NOMO-1 (cell line): ENCODE measurements around the gene TBC1D22A.
A peak's percentile ranks its signal among the peaks of the same experiment; 100 is the strongest.

ENCODE experiments used
- DNase-seq, 2 experiments: peaks; one replicate each; lab custom pipeline; 2025; ENCODE audit not compliant: unreplicated experiment in 2 of 2; lab: John Stamatoyannopoulos, UW

TBC1D22A gene

GRCh38 chr22:47036936-47037485 lies 274.6 kb downstream of the TBC1D22A start:
- no peak for DNase-seq

DNA sequence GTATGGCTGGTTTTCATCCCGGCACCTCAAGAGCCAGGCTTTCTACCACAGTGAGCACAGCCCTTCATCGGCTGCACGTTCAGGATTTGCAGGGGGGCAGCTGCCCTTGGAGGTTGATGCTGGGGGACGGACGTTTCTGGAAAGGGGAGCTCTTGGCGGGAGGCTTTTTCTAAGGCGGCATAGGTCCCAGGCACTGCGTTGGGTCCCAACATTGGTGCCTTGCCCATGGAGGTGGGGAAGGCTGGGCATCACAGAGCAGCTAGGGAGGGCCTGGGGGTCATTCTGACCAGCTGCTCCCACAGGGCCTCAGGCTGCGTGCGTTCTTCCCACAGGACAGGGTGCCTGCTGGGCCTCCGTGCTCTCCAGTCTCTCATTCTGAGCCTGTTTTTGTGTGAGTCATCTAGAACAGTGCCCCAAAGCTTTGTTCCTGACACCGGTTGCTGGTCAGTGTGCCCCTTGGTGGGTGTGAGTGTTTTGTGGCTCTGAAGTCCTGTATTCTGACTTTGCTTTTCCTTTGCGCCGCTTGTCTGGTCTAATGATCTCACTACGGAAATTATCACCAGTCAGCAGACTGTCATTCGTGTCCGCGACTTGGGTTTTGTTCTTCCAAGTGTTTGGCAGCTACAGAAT lies 275.9 kb downstream of the TBC1D22A start:
- no peak for DNase-seq

DNA sequence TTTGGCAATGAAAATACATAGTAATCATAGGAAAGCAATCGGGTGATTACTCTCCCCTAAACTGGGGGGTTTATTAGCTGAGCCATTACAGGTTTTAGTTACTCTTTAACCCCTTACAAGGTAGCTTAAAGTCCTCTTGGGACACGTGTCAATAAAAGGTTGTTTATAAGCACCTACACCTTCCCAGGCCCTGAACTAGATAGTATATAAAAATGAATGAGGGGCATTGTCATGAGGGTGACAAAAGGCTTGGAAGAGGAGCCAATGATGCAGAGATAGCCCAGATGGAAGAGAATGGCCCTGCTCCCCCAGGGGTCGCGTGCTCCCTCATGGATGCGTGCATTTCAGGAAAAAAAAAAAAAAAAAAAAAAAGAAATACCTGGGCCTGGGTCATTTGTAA lies 276.9 kb downstream of the TBC1D22A start:
- no peak for DNase-seq

- DNase-seq, result no peak
Observed at GRCh38 chr22:47040486-47041270, 278.2 kb downstream of the TBC1D22A start.

GRCh38 chr22:47041271-47042115 lies 279.0 kb downstream of the TBC1D22A start:
- no peak for DNase-seq

DNA sequence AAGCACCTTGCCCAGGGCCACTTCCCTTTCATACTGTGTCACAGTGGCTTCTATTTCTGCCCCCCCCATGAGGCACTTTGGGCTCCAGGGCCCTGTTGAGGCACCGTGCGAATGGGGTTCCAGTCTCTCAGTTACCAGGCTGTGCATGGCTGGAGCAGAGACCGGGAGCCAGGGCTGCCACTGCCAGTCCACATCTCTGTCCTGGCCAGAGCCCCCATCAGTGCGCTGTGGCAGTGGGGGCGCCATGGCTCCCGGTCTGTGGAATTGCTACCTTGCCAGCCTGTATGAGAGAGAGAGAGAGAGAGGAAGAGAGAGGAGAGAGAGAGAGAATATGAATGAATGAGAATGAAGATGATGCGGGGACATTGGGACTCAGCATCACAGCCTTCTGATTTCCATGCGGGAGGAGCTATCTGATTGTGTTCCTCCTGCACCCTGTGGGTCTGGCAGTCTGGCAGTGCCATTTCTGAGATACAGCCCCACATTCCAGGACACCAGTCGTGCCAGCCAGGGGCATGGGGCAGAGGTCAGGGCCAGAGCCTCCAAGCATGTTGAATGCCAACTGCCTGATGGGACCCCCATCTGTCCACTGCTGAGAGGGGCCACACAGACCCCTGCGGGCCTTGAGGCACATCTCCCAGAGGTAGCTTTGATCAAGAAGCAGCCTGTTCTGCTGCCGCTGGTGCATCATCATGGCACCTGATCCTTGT lies 279.8 kb downstream of the TBC1D22A start:
- DNase-seq, result no peak

DNA sequence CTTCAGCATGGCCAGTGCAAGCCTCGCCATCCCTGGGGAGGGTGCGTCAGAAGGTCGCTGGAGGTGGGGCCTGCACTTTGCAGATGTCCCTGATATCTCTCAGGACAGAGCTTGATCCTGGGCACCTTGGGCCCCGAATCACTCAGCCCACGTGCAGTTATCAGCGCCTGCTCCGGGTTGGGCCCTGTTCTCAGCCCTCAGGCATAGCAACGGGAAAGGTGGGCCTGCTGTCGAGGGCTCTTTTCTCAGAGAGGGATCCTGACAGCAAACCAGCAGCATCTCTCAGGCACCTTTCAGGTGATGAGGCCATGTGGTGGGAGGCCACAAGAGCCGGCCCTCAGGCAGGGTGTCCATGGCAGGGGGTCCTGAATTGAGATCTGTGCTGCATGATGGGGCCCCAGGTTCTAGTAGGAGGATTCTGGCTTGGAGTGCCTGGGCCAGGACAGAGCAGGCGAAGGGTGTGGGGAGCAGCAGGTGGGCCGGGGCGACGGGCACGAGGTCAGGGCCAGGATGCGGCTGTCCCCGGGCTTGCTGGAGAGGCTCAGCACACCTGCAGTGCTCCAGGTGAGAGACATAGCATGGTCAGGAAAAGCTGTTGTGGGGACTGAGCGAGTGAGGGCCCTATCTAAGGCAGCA lies 280.5 kb downstream of the TBC1D22A start:
- DNase-seq, result no peak

DNA sequence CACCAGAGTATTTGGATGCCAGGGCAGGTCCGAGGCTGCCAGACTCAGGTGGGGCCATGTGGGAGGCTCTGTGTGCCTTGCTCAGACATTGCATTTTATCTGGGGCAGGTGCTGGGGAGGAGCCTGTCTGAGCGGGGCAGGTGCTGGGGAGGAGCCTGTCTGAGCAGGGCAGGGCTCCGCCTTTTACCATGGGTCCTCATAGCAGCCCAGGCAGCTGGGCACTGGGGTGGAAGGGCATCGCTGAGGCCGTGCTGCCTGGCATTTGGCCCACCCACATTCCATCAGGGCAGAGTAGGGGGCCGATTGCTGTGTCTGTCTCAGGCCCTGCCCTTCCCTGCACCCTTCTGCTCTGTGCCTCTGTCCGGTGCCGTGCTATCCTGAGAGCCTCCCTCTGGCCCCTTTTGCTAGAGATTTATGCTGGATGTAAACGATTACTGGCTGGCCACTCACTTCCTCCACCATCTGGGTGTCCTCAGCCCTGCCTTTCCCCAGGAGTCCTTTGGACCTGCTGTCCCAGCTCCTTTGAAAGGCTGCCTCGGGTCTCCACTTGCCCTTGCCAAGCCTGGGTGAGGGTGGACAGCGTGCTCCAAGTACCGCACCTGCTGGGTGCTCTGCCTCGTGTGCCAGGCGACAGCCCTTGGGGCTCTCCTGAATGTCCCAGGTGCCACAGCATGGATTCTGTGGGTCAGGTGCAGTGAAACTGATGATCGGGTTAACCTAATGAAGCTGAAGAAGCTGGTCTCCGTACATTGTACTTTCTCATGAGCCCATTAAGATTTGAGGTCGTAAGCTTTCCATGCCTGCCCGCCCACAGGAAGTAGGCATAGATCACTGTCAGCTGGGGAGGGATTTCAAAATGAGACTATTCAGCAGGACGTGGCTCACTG lies 281.6 kb downstream of the TBC1D22A start:
- peak; percentile 72 to 79 for DNase-seq

GRCh38 chr22:47044722-47045535 lies 282.5 kb downstream of the TBC1D22A start:
- DNase-seq, result no peak

GRCh38 chr22:47045691-47046410 lies 283.4 kb downstream of the TBC1D22A start:
- no peak for DNase-seq

GRCh38 chr22:47046411-47047065 lies 284.1 kb downstream of the TBC1D22A start:
- no peak for DNase-seq

GRCh38 chr22:47047321-47048122 lies 285.1 kb downstream of the TBC1D22A start:
- DNase-seq, result no peak

GRCh38 chr22:47048123-47049077 lies 285.9 kb downstream of the TBC1D22A start:
- DNase-seq, result no peak

- peak in 1 of 2 experiments; percentile 19 for DNase-seq
Observed at GRCh38 chr22:47049078-47049624, 286.7 kb downstream of the TBC1D22A start.
